HG02763 (cell line): Measurements from ENCODE around the gene ZMIZ1.

Experiments used
- ATAC-seq: cut with Tn5 transposase; IDR thresholded peaks from one replicate; pipeline ENCODE4 v1.9.1; 2021; ENCODE audit warnings: mild to moderate bottlenecking, moderate library complexity; ENCODE audit not compliant: unreplicated experiment

Gene ZMIZ1

DNA sequence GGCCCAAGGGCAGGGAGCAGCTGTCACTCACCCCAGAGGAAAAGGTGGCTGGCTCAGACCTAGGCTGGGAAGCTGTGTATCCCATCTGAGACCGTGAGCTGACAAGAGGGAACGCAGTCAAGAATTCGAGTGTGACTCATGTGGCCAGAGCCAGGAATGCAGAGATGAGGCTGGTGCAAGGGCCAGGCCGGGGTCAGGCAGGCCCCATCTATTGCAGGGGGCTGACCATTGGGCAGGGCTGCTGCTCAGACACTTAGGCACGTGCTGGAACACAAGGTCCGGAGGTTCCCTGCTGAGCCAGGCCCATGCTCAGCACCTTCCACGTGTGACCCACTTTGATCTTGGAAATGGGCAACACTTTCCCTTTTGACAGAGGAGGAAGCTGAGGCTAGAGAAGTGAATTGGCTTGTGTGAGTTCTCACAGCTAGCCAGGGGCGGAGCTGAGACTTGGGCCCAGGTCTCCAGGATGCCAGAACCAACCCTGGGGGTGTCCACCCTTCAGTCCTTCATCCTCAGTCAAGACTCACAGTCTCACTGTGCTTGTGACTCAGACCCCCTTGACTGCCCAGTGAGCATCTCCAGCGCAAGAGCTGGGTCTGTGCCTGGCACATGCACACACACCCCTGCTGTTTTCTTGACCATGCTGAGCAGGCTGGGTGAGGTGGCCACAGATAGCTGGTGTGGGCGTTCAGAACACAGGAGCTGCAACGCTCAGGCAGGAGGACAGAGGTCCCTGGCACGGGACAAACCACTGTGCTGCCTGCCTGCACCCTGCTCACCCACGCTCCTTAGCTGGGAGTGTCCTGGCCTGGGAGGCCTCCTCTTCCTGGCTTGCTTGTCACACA, 230.9 kb downstream of the ZMIZ1 start:
- ATAC-seq: no peak

DNA sequence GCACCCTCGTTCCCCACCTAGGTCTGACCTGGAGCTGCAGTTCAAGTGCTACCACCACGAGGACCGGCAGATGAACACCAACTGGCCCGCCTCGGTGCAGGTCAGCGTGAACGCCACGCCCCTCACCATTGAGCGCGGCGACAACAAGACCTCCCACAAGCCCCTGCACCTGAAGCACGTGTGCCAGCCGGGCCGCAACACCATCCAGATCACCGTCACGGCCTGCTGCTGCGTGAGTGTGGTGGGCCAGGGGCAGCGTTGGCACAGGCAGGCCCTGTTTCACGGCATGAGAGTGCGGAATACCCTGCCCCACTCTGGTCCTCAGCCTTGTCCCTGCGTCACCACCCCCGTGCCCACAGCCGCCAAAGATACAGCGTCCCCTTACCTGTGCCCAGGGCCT, 231.9 kb downstream of the ZMIZ1 start:
- no peak for ATAC-seq

DNA sequence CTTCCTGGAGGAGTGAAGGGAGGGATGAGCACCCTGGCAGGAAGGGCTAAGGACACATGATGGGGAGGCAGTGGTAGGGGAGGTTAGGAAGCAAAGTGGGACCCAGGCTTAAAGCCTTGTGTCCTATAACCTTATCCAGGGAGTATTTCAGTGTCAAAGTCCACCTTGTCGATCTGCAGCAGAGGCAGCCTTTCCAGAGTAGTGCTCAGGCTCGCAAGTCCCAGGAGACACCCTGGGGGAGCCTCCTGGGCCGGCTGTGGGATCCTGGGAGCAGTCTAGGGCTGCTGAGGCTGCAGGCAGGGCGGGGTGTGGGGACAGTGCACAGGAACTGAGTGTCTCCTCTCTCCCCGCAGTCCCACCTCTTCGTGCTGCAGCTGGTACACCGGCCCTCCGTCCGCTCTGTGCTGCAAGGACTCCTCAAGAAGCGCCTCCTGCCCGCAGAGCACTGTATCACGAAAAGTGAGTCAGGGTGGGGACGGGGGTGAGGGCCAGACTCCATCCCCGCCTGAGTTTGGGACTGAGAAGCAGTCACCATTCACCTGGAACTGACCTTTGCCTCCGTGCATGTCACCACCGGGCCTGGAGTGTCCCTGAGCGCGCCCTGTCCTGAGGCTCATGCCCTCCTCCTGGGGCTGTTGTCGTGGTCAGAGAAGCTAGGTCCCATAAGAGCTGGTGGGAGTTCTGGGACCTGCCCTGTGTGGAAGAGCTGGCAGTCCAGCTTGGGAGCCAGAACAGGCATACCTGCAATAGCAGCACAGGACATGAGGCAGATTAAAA, 233.2 kb downstream of the ZMIZ1 start:
- no peak for ATAC-seq

DNA sequence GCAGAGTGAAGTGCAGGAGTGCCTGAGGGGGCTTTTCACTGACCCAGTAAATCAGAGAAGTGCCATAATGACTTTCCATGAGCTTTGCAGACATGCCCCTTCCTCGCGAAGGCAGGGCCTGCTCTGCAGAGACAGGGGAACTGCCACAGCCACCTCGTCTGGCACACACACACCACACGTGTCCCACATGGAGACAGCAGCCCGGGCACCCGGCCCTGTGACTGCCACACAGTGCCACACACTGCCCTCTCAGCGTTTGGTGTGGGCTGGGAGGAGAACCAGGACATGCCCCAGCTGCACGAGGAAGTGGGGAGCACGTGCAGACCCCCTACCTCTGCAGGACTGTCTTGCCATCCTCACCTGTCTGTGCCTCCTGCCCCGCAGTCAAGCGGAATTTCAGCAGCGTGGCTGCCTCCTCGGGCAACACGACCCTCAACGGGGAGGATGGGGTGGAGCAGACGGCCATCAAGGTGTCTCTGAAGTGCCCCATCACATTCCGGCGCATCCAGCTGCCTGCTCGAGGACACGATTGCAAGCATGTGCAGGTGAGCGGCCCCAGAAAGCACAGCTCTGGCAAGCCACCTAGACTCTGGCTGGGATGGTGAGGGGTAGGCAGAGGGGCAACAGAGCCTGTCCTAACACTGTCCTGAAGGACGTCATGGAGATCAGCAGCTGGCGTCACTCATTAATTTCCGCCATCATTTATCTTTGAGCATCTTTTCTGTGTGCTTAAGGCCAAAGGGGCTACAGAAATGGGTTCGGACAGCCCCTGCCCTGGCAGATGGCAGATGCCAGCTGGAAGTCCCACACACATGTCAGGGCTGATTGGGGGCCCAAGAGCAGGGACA, 235.1 kb downstream of the ZMIZ1 start:
- no peak for ATAC-seq

DNA sequence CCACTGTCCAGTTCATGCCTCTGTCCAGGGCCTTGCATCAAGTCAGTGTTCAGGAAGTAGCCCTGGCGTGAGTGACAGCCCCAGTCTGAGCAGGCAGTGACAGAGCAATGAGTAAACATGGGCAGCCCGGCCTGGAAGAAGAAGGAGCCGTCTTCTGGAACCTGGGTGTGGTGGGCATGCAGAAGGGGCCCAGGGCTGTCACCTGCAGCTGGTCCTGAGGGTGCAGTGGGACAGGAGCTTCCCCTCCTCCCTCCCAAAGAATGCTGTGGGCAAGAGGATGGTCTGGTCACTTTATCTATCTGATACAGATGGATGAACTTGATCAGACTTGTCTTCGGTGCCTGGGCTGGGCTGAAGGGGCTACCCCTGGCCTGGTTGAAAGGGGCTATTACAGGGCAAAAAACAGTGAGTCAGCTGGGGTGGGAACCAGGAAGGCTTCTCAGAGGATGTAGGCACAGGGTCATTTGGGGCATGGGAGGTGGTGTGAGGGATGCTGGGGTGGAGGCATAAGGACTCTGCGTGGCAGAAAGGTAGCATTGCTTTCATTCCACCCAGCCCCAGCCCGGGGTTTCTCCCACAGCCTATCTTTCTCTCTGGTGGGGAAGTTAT, 235.8 kb downstream of the ZMIZ1 start:
- ATAC-seq: no peak

DNA sequence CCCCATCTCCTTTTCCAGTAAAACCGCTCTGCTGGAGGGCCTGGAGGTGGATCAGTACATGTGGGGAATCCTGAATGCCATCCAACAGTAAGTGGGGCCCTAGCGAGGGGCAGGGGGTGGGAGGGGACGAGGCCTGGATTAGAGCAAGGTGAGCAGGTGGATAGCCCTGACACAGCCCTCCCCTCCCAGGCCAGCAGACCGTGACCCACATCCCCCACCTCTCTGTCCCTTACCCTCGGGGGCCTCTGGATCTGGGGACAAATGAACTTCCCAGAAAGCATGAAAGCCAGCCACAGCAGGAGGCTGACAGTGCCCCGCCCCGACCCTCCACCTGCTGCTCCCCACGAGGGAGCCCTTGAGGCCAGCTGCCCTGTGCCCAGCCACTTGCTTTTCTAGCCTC, 236.7 kb downstream of the ZMIZ1 start:
- no peak for ATAC-seq

DNA sequence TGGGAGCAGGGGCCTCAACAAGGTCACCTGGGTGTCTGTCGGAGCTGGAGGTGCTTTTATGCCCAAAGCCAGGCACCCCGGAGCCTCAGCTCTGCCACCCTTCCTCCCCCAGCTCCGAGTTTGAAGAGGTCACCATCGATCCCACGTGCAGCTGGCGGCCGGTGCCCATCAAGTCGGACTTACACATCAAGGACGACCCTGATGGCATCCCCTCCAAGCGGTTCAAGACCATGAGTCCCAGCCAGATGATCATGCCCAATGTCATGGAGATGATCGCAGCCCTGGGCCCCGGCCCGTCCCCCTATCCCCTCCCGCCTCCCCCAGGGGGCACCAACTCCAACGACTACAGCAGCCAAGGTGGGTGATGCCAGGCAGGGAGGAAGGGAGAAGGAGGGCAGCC, 237.2 kb downstream of the ZMIZ1 start:
- no peak for ATAC-seq

DNA sequence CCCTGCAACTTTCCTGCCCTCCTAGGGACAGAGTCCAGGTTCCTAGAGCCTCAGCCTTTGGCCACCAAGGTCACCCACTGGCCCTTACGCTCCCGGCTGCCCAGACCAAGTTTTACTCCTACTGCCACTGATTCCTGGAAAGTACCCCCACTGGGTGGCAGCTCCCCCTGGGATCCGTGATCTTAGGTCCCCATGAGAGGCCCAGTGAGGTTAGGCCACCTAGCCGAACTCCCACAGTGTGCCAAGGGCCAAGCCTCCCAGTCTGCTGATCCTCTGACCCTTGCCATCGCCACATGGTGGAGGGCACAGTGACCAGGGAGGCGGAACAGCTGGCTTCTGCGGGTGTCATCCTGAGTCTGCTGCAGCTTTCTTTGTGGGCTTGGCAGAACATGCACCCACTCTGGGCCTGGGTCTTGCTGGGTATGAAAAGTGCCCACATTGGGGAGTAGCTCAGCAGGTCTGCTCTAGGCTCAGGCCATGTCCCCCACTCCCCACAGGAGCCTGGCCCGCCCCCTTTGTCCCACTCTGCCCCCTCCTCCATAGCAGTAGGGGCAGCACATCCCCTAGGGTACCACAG, 238.0 kb downstream of the ZMIZ1 start:
- ATAC-seq: no peak

DNA sequence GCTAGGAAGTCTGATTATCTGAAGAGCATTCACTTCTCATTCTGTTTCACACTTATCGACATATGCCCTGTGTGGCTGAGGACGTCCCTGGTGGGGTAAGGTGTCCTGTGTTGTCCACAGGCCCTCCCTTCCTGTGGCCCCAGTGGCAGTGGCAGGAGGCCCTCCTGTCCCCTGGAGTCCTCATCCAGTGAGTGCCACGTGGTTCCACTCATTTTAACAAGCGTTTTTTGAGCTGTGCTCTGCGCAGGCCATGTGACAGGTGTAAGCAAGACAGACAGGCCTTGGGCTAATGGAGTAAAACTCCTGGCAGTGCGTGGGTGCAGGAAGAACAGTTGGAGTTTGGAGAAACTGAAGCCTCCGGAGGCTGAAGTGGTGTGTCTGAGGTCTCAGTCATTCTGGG, 239.2 kb downstream of the ZMIZ1 start:
- no peak for ATAC-seq

DNA sequence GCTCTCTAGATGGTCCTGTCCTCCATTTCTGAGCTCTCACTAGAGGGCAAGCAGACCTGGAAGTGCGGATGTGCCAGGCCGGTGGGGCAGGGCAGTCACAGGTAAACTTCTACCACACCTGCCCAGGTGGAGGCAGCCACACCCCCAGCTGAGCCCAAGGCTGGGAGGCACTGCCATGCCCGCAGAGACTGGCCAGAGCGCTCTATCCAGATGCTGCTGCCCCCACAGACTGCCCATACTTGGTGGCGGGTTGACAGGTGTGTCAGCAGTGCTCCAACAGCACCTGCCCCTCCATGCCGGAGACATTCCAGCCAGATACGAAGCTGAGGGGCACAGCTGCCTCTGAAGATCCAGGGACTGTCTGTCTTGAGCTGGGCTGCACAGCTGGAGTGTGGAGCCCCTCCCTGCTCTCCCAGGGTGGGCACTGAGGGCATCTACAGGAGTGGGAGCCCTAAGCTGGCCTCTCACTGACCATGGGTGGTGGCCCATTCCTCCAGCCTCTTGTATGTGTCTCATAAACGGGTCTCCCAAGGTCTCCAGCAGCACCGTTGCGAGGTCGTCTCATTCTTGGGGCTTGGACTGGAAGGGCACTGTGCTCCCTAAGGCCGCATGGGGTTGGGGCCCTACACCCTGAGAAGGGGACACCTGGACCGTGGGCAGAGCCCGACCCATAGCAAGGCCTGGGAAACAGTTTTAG, 240.4 kb downstream of the ZMIZ1 start:
- no peak for ATAC-seq

DNA sequence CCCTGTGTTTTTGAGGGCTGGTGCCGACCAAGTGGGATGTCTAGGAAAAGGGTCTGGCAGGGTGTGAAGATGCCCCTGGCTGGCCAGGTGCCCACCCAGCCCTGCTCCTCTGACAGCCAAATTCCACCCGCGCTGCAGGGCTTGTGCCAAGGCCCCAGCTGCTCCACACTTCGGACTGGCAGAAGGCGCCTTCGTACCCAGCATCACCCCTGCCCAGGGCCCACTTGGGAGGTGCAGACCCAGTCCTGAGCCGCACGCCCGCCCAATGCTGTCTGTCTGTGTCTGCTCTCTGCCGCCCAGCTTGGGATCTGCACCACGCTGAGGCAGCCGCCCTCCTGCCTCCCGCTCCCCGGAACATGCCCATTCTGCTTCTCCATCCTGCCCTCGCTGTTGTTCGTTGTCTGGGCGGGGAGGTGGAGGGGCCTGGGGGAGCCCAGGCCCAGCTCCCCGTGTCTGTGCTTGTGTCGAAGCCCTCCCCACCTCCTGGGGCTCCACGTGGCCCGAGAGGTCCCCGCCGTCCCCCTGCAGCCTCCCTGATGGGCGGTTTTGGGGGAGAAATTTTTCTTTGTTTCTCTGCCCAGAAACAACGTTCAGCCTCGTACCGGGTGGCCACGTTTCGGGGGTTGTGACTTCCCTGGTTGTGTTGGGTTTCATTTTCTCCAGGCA, 241.6 kb downstream of the ZMIZ1 start:
- ATAC-seq: no peak

DNA sequence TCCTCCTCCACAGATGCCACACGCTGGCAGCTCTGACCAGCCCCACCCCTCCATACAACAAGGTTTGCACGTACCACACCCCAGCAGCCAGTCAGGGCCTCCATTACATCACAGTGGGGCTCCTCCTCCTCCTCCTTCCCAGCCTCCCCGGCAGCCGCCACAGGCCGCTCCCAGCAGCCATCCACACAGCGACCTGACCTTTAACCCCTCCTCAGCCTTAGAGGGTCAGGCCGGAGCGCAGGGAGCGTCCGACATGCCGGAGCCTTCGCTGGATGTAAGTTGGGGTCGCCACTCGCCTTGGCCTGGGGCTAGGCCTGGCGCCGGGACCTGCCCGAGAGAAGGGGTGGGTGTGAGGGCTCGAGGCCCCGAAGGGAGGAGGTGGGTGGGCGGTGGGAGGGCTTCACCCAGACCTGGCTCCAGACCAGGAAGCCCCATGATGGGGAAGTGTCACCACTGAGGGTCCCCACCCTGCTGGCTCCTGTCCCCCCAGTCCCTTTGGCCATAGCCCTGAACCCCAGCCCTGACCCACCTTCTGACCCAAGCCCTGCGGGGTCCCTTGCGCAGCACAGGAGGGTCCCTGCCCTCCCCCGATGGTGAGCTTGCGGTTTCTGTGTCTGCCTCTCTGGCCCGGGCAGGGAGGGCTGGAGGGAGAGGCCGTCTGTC, 242.3 kb downstream of the ZMIZ1 start:
- no peak for ATAC-seq

DNA sequence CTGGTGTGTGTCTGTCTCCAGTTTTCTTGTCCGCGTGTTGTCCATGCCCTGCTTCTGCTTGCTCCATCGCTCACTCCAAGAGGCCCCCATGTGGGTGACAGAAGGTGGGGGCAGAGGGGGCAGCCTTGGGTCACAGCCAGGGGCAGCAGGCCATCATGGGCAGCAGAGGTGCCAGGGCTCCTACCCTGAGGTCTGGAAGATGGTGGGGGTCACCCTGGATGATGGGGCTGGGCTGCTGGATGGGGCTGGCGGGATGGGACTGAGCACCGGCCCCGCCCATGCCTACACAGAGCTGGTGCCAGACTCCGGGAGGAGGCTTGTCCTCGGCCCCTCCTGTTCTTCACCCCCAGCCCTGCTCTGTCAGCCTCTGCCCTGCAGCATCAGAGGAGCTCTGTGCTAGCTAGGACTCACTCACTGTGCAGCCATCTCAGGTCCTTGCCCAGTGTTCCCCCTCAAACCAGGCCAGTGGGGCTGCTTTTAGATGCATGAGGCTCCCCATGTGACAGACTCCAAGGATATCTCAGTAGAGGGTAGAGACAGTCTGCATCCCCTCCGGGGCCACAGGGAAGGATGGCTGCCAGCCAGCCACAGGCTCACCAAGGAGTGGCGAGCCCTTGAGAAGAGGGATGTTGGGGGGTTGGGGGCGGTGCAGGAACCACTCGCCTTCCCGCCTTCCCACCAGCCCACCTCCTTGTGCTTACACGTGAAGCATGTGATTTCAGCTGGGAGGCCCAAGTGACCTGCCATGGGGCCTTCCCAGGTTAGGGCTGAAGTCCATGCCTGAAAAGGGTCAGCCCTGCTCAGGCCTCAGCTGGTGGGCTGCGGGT, 243.0 kb downstream of the ZMIZ1 start:
- no peak for ATAC-seq

DNA sequence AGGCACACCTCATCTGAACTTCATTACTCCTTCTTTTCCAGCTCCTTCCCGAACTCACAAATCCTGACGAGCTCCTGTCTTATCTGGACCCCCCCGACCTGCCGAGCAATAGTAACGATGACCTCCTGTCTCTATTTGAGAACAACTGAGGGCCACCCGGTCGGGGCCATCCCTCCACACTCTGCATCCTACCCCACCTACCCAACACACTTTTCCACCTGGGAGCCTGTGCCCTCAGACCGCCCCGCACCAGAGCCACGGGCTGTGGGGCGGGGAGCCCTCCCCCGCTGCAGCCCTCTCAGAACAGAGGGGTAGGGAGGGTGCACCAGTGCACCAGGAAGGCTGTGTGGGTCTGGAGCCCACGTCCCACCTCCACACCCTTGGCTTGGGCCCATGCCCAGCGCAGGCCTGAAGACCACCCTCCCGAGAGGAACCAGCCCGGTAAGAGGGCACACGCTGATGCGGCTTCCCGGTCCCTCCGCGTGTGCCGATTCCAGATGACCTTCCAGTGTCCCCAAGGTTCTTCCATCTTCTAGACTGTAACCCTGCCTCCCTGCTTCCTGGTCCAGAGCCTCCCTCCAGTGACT, 243.9 kb downstream of the ZMIZ1 start:
- no peak for ATAC-seq

DNA sequence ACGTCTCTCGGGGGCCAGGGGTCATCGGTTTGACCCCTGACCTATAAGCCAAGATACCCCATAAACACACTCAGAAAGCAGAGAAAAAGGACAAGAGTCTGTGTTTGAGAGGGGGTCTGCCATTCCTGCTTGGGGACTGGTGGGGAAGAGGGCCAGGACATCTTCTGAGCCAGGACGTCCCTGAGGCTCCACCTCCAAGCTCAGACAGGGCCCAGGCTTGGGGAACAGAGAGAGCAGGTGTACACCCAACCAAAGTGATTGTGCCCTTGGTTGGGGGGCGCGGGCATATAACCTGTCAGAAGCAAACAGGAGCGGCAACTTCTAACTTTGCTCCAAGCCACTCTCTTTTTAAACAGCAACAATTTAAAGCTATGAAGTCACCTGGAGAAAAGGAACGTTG, 244.6 kb downstream of the ZMIZ1 start:
- ATAC-seq: no peak

DNA sequence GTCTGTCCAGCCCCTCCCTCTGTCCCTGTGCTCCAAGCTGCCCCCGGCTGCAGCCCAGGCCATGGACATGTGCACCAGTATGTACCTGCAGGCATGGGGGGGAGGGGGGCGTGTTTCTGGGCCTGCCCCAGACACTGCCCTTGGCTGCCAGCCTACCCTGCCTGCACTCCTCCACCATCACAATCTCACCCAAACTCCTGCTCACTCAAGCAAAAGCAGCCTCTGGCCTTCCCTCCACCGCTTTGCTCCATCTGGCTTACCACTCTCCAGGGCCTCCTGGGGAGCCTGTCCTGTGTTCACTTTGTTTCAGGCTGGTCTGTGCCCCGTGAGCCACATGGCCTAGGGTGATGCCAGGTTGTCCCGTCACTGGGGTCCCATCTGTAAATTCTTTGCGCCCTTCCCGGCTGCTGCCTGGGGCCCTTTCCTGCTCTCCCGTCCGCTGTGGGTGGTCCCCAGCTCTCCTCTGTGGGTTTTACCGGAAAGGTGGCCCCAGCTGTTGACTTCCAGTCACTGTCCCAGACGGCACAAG, 245.2 kb downstream of the ZMIZ1 start:
- no peak for ATAC-seq

DNA sequence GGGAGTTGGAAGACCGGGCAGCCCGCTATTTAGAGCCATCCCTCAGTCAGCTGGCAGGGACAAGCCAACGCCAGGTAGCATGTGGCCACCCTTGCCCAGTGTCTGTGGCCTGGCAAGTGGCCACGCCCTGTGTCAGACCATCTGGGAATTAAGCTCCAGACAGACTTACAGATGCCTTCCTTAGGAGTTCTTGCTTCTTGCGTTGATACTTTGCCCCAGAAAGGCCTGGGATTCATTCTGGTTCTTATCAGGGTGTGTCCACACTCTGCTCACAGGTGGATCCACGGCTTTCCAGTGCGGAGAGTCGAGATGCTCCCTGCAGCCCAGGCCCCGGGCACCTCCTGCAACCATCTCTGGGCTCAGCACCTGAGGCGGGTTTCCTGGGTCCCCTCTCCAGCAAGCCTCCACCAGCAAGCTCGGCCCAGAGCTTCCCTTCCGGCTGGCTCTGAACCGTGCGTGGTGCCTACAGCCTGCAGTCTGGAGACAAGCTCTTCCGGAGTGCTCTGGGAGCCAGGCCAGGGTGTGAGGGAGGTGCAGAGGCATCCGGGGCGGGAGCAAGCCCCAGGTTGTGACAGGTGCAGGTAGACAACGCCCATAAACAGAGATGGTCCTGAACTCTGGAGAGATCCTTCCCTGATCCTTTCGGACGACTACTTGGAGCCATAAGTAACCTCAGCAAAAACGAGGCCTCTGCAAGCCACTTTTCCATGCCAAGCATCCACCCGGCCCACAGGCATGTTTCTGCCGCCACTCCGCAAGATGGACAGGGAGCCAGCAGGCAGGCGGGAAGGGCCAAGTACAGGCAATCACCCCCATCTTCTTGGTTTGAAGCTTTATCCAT, 246.2 kb downstream of the ZMIZ1 start:
- no peak for ATAC-seq
